Measurements from ENCODE around the gene INF2.

DNA sequence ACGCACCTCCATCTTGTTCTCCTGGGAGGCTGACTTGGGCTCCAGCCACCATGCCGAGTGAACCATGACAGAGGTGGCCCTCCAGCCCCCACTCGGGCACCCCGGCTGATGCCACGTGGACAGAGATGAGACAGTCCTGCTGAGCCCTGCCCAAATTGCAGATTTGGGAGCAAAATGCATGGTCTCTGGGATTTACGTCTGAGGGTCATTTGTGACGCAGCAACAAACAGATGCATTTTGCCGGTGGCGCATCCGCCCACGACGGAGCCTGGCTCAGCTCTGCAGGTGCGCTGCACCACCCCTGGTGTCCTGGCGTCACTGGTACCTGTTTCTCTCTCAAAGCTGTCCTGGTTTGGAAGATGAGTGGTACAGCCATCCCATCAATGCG is 31.1 kb upstream of the INF2 start:
- TF ChIP-seq, protein P1, sequence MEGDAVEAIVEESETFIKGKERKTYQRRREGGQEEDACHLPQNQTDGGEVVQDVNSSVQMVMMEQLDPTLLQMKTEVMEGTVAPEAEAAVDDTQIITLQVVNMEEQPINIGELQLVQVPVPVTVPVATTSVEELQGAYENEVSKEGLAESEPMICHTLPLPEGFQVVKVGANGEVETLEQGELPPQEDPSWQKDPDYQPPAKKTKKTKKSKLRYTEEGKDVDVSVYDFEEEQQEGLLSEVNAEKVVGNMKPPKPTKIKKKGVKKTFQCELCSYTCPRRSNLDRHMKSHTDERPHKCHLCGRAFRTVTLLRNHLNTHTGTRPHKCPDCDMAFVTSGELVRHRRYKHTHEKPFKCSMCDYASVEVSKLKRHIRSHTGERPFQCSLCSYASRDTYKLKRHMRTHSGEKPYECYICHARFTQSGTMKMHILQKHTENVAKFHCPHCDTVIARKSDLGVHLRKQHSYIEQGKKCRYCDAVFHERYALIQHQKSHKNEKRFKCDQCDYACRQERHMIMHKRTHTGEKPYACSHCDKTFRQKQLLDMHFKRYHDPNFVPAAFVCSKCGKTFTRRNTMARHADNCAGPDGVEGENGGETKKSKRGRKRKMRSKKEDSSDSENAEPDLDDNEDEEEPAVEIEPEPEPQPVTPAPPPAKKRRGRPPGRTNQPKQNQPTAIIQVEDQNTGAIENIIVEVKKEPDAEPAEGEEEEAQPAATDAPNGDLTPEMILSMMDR (IDR thresholded peaks at IDR 0.05; ENCODE audit: low read length) = no peak
- no peak for TF ChIP-seq EZH2 (IDR thresholded peaks at IDR 0.05; ENCODE audit: borderline replicate concordance, low read length)
